PC-9 (cell line): Measurements from ENCODE around the gene AUTS2. TPM values are rescaled to one million over a fixed set of nuclear protein-coding genes. Genes with fewer than 3 reads are reported as not detected.

ENCODE experiments used
- BruUV-seq: library from RNA; stranded (reverse); fragments of 400-500 nt; replicated peaks from 2 replicates; lab custom pipeline; 2021; lab: Mats Ljungman, UMichigan
- CTCF ChIA-PET: fragments of 300-600 bp; sonication (Branson Sonifier 250); formaldehyde crosslinking; loops from one replicate; lab custom pipeline; 2022; ENCODE audit warnings: antibody characterized with exemption; lab: Charles Lee
- POLR2A ChIA-PET: fragments of 300-600 bp; sonication (Branson Sonifier 250); formaldehyde crosslinking; loops from one replicate; lab custom pipeline; 2022; ENCODE audit warnings: antibody characterized with exemption; ENCODE audit not compliant: unreplicated experiment; lab: Charles Lee
- DNase-seq, 2 experiments: peaks; one replicate each; pipeline versions ENCODE4 v3.0.0 to v3.0.0-alpha.2; 2015 to 2022; ENCODE audit warnings: mixed read lengths in 1 of 2
- H2AFZ ChIP-seq: fragments of 200-600 bp; sonication (generic); 2 replicates; pipeline ENCODE4 v1.8.1; 2017; ENCODE audit warnings: antibody characterized with exemption
- H3F3A ChIP-seq: fragments of 200-600 bp; sonication (generic); 2 replicates; pipeline ENCODE4 v1.8.1; 2017; ENCODE audit warnings: antibody characterized with exemption, mild to moderate bottlenecking, low read depth; ENCODE audit not compliant: insufficient read depth
- H3K27ac ChIP-seq: fragments of 200-600 bp; sonication (generic); 2 replicates; pipeline ENCODE4 v1.6.1; 2016; ENCODE audit warnings: mixed run types
- H3K27me3 ChIP-seq: fragments of 200-600 bp; sonication (generic); 2 replicates; pipeline ENCODE4 v1.6.1; 2016; ENCODE audit warnings: low read depth, mixed run types; ENCODE audit not compliant: insufficient read depth
- H3K36me3 ChIP-seq: fragments of 200-600 bp; sonication (generic); 2 replicates; pipeline ENCODE4 v1.6.1; 2016; ENCODE audit warnings: low read depth, mixed run types
- H3K4me1 ChIP-seq: fragments of 200-600 bp; sonication (generic); replicated peaks from 2 replicates; pipeline ENCODE4 v1.6.1; 2016; ENCODE audit warnings: mixed run types; ENCODE audit not compliant: insufficient read depth
- H3K4me2 ChIP-seq: fragments of 200-600 bp; sonication (generic); 2 replicates; pipeline ENCODE4 v1.6.1; 2017; ENCODE audit warnings: mixed run types
- H3K4me3 ChIP-seq: fragments of 200-600 bp; sonication (generic); 2 replicates; pipeline ENCODE4 v1.6.1; 2016; ENCODE audit warnings: mixed run types
- H3K79me2 ChIP-seq: fragments of 200-600 bp; sonication (generic); 2 replicates; pipeline ENCODE4 v1.6.1; 2017; ENCODE audit warnings: low read depth, mixed run types
- H3K9me2 ChIP-seq: fragments of 200-600 bp; sonication (generic); 2 replicates; pipeline ENCODE4 v1.8.1; 2017; ENCODE audit warnings: mild to moderate bottlenecking; ENCODE audit not compliant: insufficient read depth
- H3K9me3 ChIP-seq: fragments of 200-600 bp; sonication (generic); 2 replicates; pipeline ENCODE4 v1.8.1; 2016; ENCODE audit warnings: low read depth; ENCODE audit not compliant: insufficient read depth
- H4K20me1 ChIP-seq: fragments of 200-600 bp; sonication (generic); 2 replicates; pipeline ENCODE4 v1.8.1; 2017; ENCODE audit not compliant: insufficient read depth
- CTCF ChIP-seq: fragments of 200-600 bp; sonication (generic); conservative IDR thresholded peaks from 2 replicates; pipeline ENCODE4 v1.6.1; 2017; ENCODE audit warnings: mixed run types, antibody characterized with exemption, mild to moderate bottlenecking, moderate library complexity
- EZH2 ChIP-seq: fragments of 200-600 bp; sonication (generic); IDR thresholded peaks from 2 replicates; pipeline ENCODE4 v1.8.0; 2017; ENCODE audit warnings: antibody characterized with exemption, low read depth
- intact Hi-C: fragments of 100-400 bp; cut with micrococcal nuclease; formaldehyde crosslinking; loops from one replicate; pipeline ENCODE4 v1.10.0; 2022; ENCODE audit not compliant: unreplicated experiment
- total RNA-seq: library from RNA; stranded (reverse); gene quantifications from 2 replicates; pipeline ENCODE4 v1.2.3, GENCODE V29; 2021

The AUTS2 gene
- total RNA-seq, 1 experiment from 2014 or later, result not detected

- H3K27me3 ChIP-seq, result peaks cover 63% of the 10 kb centered on the region
- H3K4me2 ChIP-seq, result no peak overlapping the region
- H3K4me3 ChIP-seq, result no peak overlapping the region
- no peak overlapping the region for H2AFZ ChIP-seq
- no peaks in the 10 kb centered on the region for H3K9me2 ChIP-seq
- H3K4me1 ChIP-seq, result no peaks in the 10 kb centered on the region
- no TSS peak for BruUV-seq
- ChIA-PET CTCF (no interaction called here), POLR2A (no interaction called here)
- H3K79me2 ChIP-seq, result no peaks in the 10 kb centered on the region
- intact Hi-C loops, result no loop called here
- TF ChIP-seq CTCF (no peak), EZH2 (no peak)
- no peaks in the 10 kb centered on the region for H4K20me1 ChIP-seq
- no peaks in the 10 kb centered on the region for H3K36me3 ChIP-seq
- H3K9me3 ChIP-seq, result no peaks in the 10 kb centered on the region
- no peak for DNase-seq
- no peak overlapping the region for H3K27ac ChIP-seq
- H3F3A ChIP-seq, result no peaks in the 10 kb centered on the region
These were observed 988.5 kb downstream of the AUTS2 start for GRCh38 chr7:70586822-70587221.

GRCh38 chr7:70587739-70588138 is 989.5 kb downstream of the AUTS2 start:
- Histone ChIP-seq H3K4me3 (no peak overlapping the region), H3K36me3 (no peaks in the 10 kb centered on the region), H3K4me2 (no peak overlapping the region), H3K4me1 (no peaks in the 10 kb centered on the region), H3F3A (no peaks in the 10 kb centered on the region), H3K79me2 (no peaks in the 10 kb centered on the region), H3K27me3 (peaks cover 54% of the 10 kb centered on the region), H3K9me3 (no peaks in the 10 kb centered on the region), H4K20me1 (no peaks in the 10 kb centered on the region), H2AFZ (no peak overlapping the region), H3K27ac (no peak overlapping the region), H3K9me2 (no peaks in the 10 kb centered on the region)
- intact Hi-C loops, result no loop called here
- DNase-seq, result no peak
- no peak for TF ChIP-seq CTCF
- ChIA-PET POLR2A (no interaction called here), CTCF (no interaction called here)
- BruUV-seq, result no TSS peak

GRCh38 chr7:70588191-70588921 is 990.1 kb downstream of the AUTS2 start:
- DNase-seq, result no peak
- peaks cover 48% of the 10 kb centered on the region for H3K27me3 ChIP-seq
- intact Hi-C loops, result no loop called here
- no peak overlapping the region for H3K4me2 ChIP-seq
- CTCF ChIA-PET, result no interaction called here
- no peaks in the 10 kb centered on the region for H3K9me2 ChIP-seq
- H4K20me1 ChIP-seq, result no peaks in the 10 kb centered on the region
- no peaks in the 10 kb centered on the region for H3K9me3 ChIP-seq
- no peak overlapping the region for H3K27ac ChIP-seq
- BruUV-seq, result no TSS peak
- H3K79me2 ChIP-seq, result no peaks in the 10 kb centered on the region
- TF ChIP-seq EZH2, result no peak
- no peak for TF ChIP-seq CTCF
- no peaks in the 10 kb centered on the region for H3K4me1 ChIP-seq
- no peaks in the 10 kb centered on the region for H3K36me3 ChIP-seq
- no peaks in the 10 kb centered on the region for H3F3A ChIP-seq
- no peak overlapping the region for H2AFZ ChIP-seq
- POLR2A ChIA-PET, result no interaction called here
- no peak overlapping the region for H3K4me3 ChIP-seq
